ENCODE data around the gene KRTAP5-7. TPM values are rescaled to one million over a fixed set of nuclear protein-coding genes. Genes with fewer than 3 reads are reported as not detected.

Gene KRTAP5-7
- total and polyA plus RNA-seq, 2 of the 13 experiments (the other 11 are each of a cell fraction or from before 2014, with no cell fraction given), result 0.54 TPM; not detected in 1

- TF ChIP-seq ETV5 (CRISPR knock-in tag; IDR thresholded peaks at IDR 0.05; ENCODE audit: borderline replicate concordance) (no peak), KAT7 (CRISPR knock-in tag; IDR thresholded peaks at IDR 0.05; ENCODE audit: borderline replicate concordance) (no peak), MLXIP (CRISPR knock-in tag; IDR thresholded peaks at IDR 0.05; ENCODE audit: borderline replicate concordance) (no peak), HOXA3 (CRISPR knock-in tag; IDR thresholded peaks at IDR 0.05) (no peak)
Observed at GRCh38 chr11:71499125-71499524, 27.9 kb upstream of the KRTAP5-7 start (continued).

- Histone ChIP-seq H3K27ac (ENCODE audit: extremely low read length, insufficient read depth, low read length) (no peak overlapping the region), H3K4me1 (ENCODE audit: insufficient read depth, low read length) (no peaks in the 10 kb centered on the region), H3K79me2 (ENCODE audit: insufficient read depth, low read length) (no peaks in the 10 kb centered on the region), H3K4me3 (replicated peaks in 1 of 3; ENCODE audit: insufficient read depth in 1 of 3, low read depth in 2 of 3, low read length in 3 of 3) (no peak overlapping the region), H3K9ac (ENCODE audit: insufficient read depth, low read depth, low read length) (no peak overlapping the region), H3K9me3 (ENCODE audit: low read length) (no peaks in the 10 kb centered on the region), H3K4me2 (ENCODE audit: low read depth, low read length) (no peak overlapping the region), H3K36me3 (replicated peaks in 1 of 2; ENCODE audit: control insufficient read depth in 1 of 2, insufficient read depth in 2 of 2, low read length in 2 of 2) (peaks cover 16 to 59% of the 10 kb centered on the region in 2 experiments; a peak in 4 of 5 replicates), H2AFZ (ENCODE audit: low read length) (no peak overlapping the region), H3K27me3 (ENCODE audit: control insufficient read depth in 1 of 2, insufficient read depth in 2 of 2, low read length in 2 of 2) (no peaks in the 10 kb centered on the region), H4K20me1 (ENCODE audit: insufficient read depth, low read length) (no peaks in the 10 kb centered on the region)
- 97% methylated on average over 6 of the region's 6 CpGs for WGBS (ENCODE audit: low lambda C conversion rate)
- TF ChIP-seq CCAR2 (optimal IDR thresholded peaks at IDR 0.05; ENCODE audit: low read depth, low read length) (no peak), FUBP1 (CRISPR knock-in tag; IDR thresholded peaks at IDR 0.05; ENCODE audit: borderline replicate concordance) (no peak), KDM4B (CRISPR knock-in tag; IDR thresholded peaks at IDR 0.05) (no peak), ZNF891 (CRISPR knock-in tag; IDR thresholded peaks at IDR 0.05) (no peak), ZNF816 (CRISPR knock-in tag; IDR thresholded peaks at IDR 0.05; ENCODE audit: borderline replicate concordance) (no peak), PAF1 (CRISPR knock-in tag; IDR thresholded peaks at IDR 0.05) (no peak), MTA1 (CRISPR knock-in tag; IDR thresholded peaks at IDR 0.05; ENCODE audit: borderline replicate concordance) (no peak), ZBTB46 (CRISPR knock-in tag; IDR thresholded peaks at IDR 0.05; ENCODE audit: borderline replicate concordance) (no peak), ZNF3 (CRISPR knock-in tag; IDR thresholded peaks at IDR 0.05) (no peak), CREM (IDR thresholded peaks at IDR 0.05) (no peak), CREM (CRISPR knock-in tag; IDR thresholded peaks at IDR 0.05) (no peak), HHEX (CRISPR knock-in tag; IDR thresholded peaks at IDR 0.05) (no peak), ZNF776 (CRISPR knock-in tag; IDR thresholded peaks at IDR 0.05) (no peak)
- TF ChIP-seq, protein P1, sequence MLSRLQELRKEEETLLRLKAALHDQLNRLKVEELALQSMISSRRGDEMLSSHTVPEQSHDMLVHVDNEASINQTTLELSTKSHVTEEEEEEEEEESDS (CRISPR knock-in tag; IDR thresholded peaks at IDR 0.05; ENCODE audit: borderline replicate concordance), result no peak
- in situ Hi-C loops (cut with HindIII; ENCODE audit: extremely low pct_ligation_motif_present, low pct_unique_long_range_greater_than_20kb), result no loop called here
- DNase-seq (ENCODE audit: low spot score) (no peak), FAIRE-seq (no peak), ATAC-seq (no peak)
- ChIA-PET POLR2A (no interaction called here), CTCF (ENCODE audit: low intra/inter-chr PET ratio, low total read pairs) (no interaction called here)
- intact Hi-C loops (cut with micrococcal nuclease; ENCODE audit: unreplicated experiment), result no loop called here
- no TSS peak for BruUV-seq (replicated peaks)
Observed at GRCh38 chr11:71499546-71499945, 27.5 kb upstream of the KRTAP5-7 start.
